T-helper 2 cell treated with Interferon-gamma antibody and Interleukin-4, amounts not matched to agents 5 μg/mL and 100 μg/mL, for 36 hours (primary cell): Measurements from ENCODE around the gene FRMD3.

ENCODE experiments used
- DNase-seq: peaks from one replicate; pipeline ENCODE4 v3.0.0; 2021; ENCODE audit warnings: low spot score
- H3K27ac Mint-ChIP-seq: one replicate; pipeline ENCODE4 v1.8.0; 2021; ENCODE audit warnings: mild to moderate bottlenecking, mixed read lengths
- H3K27me3 Mint-ChIP-seq: one replicate; pipeline ENCODE4 v1.8.0; 2021; ENCODE audit warnings: low read depth, mixed read lengths
- H3K36me3 Mint-ChIP-seq: one replicate; pipeline ENCODE4 v1.8.0; 2021; ENCODE audit warnings: low read depth, mixed read lengths
- H3K4me1 Mint-ChIP-seq: one replicate; pipeline ENCODE4 v1.8.0; 2021; ENCODE audit warnings: low read depth, mixed read lengths
- H3K4me3 Mint-ChIP-seq: one replicate; pipeline ENCODE4 v1.8.0; 2022; ENCODE audit warnings: mild to moderate bottlenecking, moderate library complexity, mixed read lengths
- H3K9me3 Mint-ChIP-seq: one replicate; pipeline ENCODE4 v1.8.0; 2021; ENCODE audit warnings: mixed read lengths

The FRMD3 gene

GRCh38 chr9:83456226-83456625, 82.0 kb downstream of the FRMD3 start:
- H3K9me3 Mint-ChIP-seq = no peaks in the 10 kb centered on the region
- no peak for DNase-seq
- H3K4me1 Mint-ChIP-seq = no peaks in the 10 kb centered on the region
- H3K27me3 Mint-ChIP-seq = peaks cover under 1% of the 10 kb centered on the region
- H3K4me3 Mint-ChIP-seq = no peak overlapping the region
- H3K36me3 Mint-ChIP-seq = no peaks in the 10 kb centered on the region
- no peak overlapping the region for H3K27ac Mint-ChIP-seq

DNA sequence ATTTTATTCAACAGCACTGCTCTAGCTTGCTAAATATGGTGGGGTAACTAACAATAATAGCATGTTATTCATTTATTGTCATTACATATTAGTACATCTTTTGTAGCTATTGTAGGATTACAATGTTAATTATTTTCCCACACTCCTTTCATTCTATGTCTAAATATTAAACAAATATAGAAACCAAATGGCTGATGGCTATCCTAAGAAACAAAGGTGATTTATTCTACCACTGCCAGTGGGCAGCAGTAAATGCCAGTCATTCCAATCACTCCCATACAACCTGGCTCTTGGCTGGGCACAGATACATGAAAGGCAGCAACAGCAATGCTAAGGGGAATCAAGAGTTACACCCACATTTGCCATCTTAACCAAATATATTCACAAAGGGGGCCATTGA, 84.1 kb downstream of the FRMD3 start:
- Mint-ChIP-seq H3K27ac (no peak overlapping the region), H3K4me1 (no peaks in the 10 kb centered on the region), H3K27me3 (no peaks in the 10 kb centered on the region), H3K9me3 (no peaks in the 10 kb centered on the region), H3K4me3 (no peak overlapping the region), H3K36me3 (no peaks in the 10 kb centered on the region)
- DNase-seq = no peak

GRCh38 chr9:83451308-83451707, 86.9 kb downstream of the FRMD3 start:
- Mint-ChIP-seq H3K9me3 (no peaks in the 10 kb centered on the region), H3K4me1 (no peaks in the 10 kb centered on the region), H3K27me3 (no peaks in the 10 kb centered on the region), H3K27ac (no peak overlapping the region), H3K36me3 (no peaks in the 10 kb centered on the region), H3K4me3 (no peak overlapping the region)
- DNase-seq = no peak

GRCh38 chr9:83449983-83450382, 88.2 kb downstream of the FRMD3 start:
- no peak overlapping the region for H3K27ac Mint-ChIP-seq
- H3K4me3 Mint-ChIP-seq = no peak overlapping the region
- no peaks in the 10 kb centered on the region for H3K27me3 Mint-ChIP-seq
- H3K9me3 Mint-ChIP-seq = no peaks in the 10 kb centered on the region
- H3K4me1 Mint-ChIP-seq = no peaks in the 10 kb centered on the region
- DNase-seq = no peak
- H3K36me3 Mint-ChIP-seq = no peaks in the 10 kb centered on the region

- Mint-ChIP-seq H3K9me3 (no peaks in the 10 kb centered on the region), H3K4me3 (no peak overlapping the region), H3K27ac (no peak overlapping the region), H3K4me1 (no peaks in the 10 kb centered on the region), H3K27me3 (no peaks in the 10 kb centered on the region), H3K36me3 (no peaks in the 10 kb centered on the region)
- no peak for DNase-seq
These were observed 89.0 kb downstream of the FRMD3 start for GRCh38 chr9:83449166-83449565.

GRCh38 chr9:83448626-83449025, 89.6 kb downstream of the FRMD3 start:
- no peak for DNase-seq

GRCh38 chr9:83447351-83447750, 90.8 kb downstream of the FRMD3 start:
- H3K36me3 Mint-ChIP-seq = no peaks in the 10 kb centered on the region
- no peak for DNase-seq
- H3K27ac Mint-ChIP-seq = no peak overlapping the region
- no peak overlapping the region for H3K4me3 Mint-ChIP-seq
- no peaks in the 10 kb centered on the region for H3K9me3 Mint-ChIP-seq
- no peaks in the 10 kb centered on the region for H3K4me1 Mint-ChIP-seq
- H3K27me3 Mint-ChIP-seq = no peaks in the 10 kb centered on the region

More at GRCh38 chr9:83448626-83449025, 89.6 kb downstream of the FRMD3 start:
- H3K27me3 Mint-ChIP-seq = no peaks in the 10 kb centered on the region
- no peaks in the 10 kb centered on the region for H3K4me1 Mint-ChIP-seq
- no peaks in the 10 kb centered on the region for H3K36me3 Mint-ChIP-seq
- H3K4me3 Mint-ChIP-seq = no peak overlapping the region
- H3K27ac Mint-ChIP-seq = no peak overlapping the region
- H3K9me3 Mint-ChIP-seq = no peaks in the 10 kb centered on the region

GRCh38 chr9:83445703-83446265, 92.4 kb downstream of the FRMD3 start:
- DNase-seq = no peak
- Mint-ChIP-seq H3K27me3 (no peaks in the 10 kb centered on the region), H3K4me1 (no peaks in the 10 kb centered on the region), H3K4me3 (no peak overlapping the region), H3K27ac (no peak overlapping the region), H3K36me3 (no peaks in the 10 kb centered on the region), H3K9me3 (no peaks in the 10 kb centered on the region)

DNA sequence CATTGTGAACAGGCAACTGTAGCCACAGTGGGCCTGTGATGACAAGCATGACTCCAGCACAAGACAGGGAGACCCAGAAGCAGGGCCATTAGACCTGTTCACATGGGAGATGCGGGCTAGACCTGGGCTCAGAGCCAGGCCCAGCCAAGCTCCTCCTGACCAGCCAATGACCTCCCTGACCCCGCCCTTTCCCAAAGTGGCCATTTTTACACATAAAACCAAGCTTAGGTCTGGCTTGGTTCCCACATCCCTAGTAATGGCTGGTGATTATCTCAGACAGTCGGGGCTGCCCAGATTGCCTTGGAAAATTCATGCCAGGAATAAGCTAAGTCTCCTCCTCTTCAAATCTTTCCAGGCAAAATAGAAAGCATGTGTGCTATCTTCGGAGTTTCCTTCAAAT, 94.1 kb downstream of the FRMD3 start:
- Mint-ChIP-seq H3K36me3 (no peaks in the 10 kb centered on the region), H3K4me3 (no peak overlapping the region), H3K27me3 (no peaks in the 10 kb centered on the region), H3K27ac (no peak overlapping the region), H3K9me3 (no peaks in the 10 kb centered on the region), H3K4me1 (no peaks in the 10 kb centered on the region)
- DNase-seq = no peak

- no peak for DNase-seq
These were observed 96.8 kb downstream of the FRMD3 start for GRCh38 chr9:83441390-83441789.

GRCh38 chr9:83440641-83441040, 97.6 kb downstream of the FRMD3 start:
- Mint-ChIP-seq H3K36me3 (no peaks in the 10 kb centered on the region), H3K9me3 (no peaks in the 10 kb centered on the region), H3K4me3 (no peak overlapping the region), H3K27me3 (no peaks in the 10 kb centered on the region), H3K4me1 (no peaks in the 10 kb centered on the region), H3K27ac (no peak overlapping the region)
- no peak for DNase-seq

More at GRCh38 chr9:83441390-83441789, 96.8 kb downstream of the FRMD3 start:
- no peaks in the 10 kb centered on the region for H3K36me3 Mint-ChIP-seq
- no peak overlapping the region for H3K27ac Mint-ChIP-seq
- H3K4me3 Mint-ChIP-seq = no peak overlapping the region
- no peaks in the 10 kb centered on the region for H3K4me1 Mint-ChIP-seq
- H3K27me3 Mint-ChIP-seq = no peaks in the 10 kb centered on the region
- H3K9me3 Mint-ChIP-seq = no peaks in the 10 kb centered on the region

DNA sequence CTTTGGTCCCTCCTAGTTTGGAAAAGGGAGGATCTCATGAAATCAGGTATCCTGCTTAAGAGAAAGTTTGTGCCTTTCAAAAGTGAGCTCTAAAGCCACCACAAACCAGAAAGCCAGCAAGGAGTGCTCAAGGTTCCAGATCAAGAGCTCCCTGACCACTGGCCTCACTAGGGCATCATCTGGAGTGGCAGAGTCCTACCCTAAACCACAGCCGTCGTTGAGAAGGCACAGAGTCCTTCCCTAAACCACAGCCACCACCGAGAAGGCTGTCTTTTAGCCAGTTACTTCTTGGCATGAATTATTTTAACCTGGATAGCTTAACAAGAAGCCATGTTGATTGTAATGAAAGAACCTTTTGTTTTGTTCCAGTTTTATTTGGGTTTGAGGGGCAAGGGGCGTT, 102.9 kb downstream of the FRMD3 start:
- no peaks in the 10 kb centered on the region for H3K9me3 Mint-ChIP-seq
- DNase-seq = no peak
- H3K4me3 Mint-ChIP-seq = no peak overlapping the region
- no peaks in the 10 kb centered on the region for H3K36me3 Mint-ChIP-seq
- H3K27me3 Mint-ChIP-seq = peaks cover 3% of the 10 kb centered on the region
- no peaks in the 10 kb centered on the region for H3K4me1 Mint-ChIP-seq
- H3K27ac Mint-ChIP-seq = no peak overlapping the region

GRCh38 chr9:83434254-83434653, 103.9 kb downstream of the FRMD3 start:
- no peak for DNase-seq
- no peak overlapping the region for H3K27ac Mint-ChIP-seq
- H3K4me1 Mint-ChIP-seq = no peaks in the 10 kb centered on the region
- peaks cover 3% of the 10 kb centered on the region for H3K27me3 Mint-ChIP-seq
- H3K9me3 Mint-ChIP-seq = no peaks in the 10 kb centered on the region
- no peaks in the 10 kb centered on the region for H3K36me3 Mint-ChIP-seq
- no peak overlapping the region for H3K4me3 Mint-ChIP-seq

DNA sequence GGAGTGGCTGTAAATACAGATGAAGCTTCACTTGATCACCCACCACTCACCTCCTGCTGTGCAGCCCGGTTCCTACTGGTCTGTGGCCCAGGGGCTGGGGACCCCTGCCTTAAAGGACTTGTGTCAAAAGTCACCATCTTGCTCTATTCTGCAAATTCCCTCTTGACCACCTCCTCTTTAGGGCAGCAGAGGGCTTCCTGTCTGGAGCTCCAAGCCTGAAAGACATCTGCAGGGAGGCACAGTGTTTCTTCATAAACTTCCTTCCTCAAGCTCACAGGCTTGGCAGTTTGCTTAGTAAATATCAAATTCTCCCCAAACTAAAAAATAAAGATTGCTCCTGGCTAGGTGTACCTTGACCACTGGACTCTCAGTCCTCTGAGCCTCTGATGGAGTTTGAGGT, 104.4 kb downstream of the FRMD3 start:
- DNase-seq = no peak
- Mint-ChIP-seq H3K9me3 (no peaks in the 10 kb centered on the region), H3K36me3 (no peaks in the 10 kb centered on the region), H3K27me3 (peaks cover 3% of the 10 kb centered on the region), H3K4me3 (no peak overlapping the region), H3K4me1 (no peaks in the 10 kb centered on the region), H3K27ac (no peak overlapping the region)

- DNase-seq = no peak
- Mint-ChIP-seq H3K9me3 (no peaks in the 10 kb centered on the region), H3K4me3 (no peak overlapping the region), H3K4me1 (no peaks in the 10 kb centered on the region), H3K27ac (no peak overlapping the region), H3K27me3 (peaks cover 3% of the 10 kb centered on the region), H3K36me3 (no peaks in the 10 kb centered on the region)
These were observed 105.2 kb downstream of the FRMD3 start for GRCh38 chr9:83432877-83433550.
